ENCODE measurements around the gene OR51M1. TPM values are rescaled to one million over a fixed set of nuclear protein-coding genes. Genes with fewer than 3 reads are reported as not detected.

The OR51M1 gene
- polyA plus RNA-seq, 3 donors: not detected

DNA sequence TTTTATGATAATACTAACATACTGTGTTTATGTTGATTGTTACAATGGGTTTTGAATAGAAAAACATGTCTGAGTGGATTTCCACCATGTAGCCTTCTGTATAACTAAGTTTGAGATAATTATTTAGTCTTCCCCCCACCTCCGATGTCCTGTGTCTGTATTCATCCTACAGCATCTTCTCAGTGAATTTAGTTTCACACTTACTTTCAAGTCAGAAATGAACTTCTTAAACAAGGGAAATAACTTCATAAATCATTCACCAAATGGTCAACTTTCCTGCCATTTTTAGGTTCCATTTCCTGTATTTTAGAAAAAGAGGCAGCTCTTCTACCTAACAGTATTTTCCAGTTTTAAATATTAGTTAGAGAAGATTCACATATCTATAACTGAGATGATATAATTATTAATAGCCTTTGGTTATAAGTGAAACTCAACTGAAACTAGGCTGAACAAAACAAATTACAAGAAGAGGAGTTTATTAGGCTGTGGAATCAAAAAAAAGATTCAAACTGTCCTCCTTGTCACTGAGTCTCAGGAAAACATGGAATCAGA, 43.8 kb upstream of the OR51M1 start:
- no peaks in the 10 kb centered on the region for H3K4me1 Mint-ChIP-seq
- Histone ChIP-seq H4K20me1 (ENCODE audit: insufficient read depth, low read length) (no peaks in the 10 kb centered on the region), H3K4me1 (ENCODE audit: control insufficient read depth in 1 of 2, insufficient read depth in 2 of 2, low read length in 2 of 2) (no peaks in the 10 kb centered on the region), H3K36me3 (replicated peaks in 1 of 2; ENCODE audit: control insufficient read depth in 1 of 2, insufficient read depth in 2 of 2, low read length in 2 of 2) (no peaks in the 10 kb centered on the region), H2AFZ (ENCODE audit: insufficient read depth, low read depth, low read length, poor library complexity, severe bottlenecking) (no peak overlapping the region), H3K9me3 (replicated peaks in 1 of 2; ENCODE audit: control insufficient read depth in 1 of 2, insufficient read depth in 1 of 2, low read length in 2 of 2) (no peaks in the 10 kb centered on the region), H3K9ac (ENCODE audit: insufficient read depth, low read length, poor library complexity, severe bottlenecking) (no peak overlapping the region), H3K27me3 (ENCODE audit: control insufficient read depth in 2 of 2, insufficient read depth in 2 of 2, low read length in 2 of 2) (no peaks in the 10 kb centered on the region), H3K4me2 (replicated peaks; ENCODE audit: extremely low read depth, low read length, poor library complexity, severe bottlenecking) (no peak overlapping the region), H3K79me2 (ENCODE audit: insufficient read depth, low read length) (no peaks in the 10 kb centered on the region), H3K27ac (ENCODE audit: low read depth in 1 of 2, low read length in 2 of 2) (no peak overlapping the region), H3K4me3 (replicated peaks in 1 of 3; ENCODE audit: low read depth in 2 of 3, low read length in 3 of 3) (no peak overlapping the region)
- no peak overlapping the region for H3K4me3 Mint-ChIP-seq
- no peaks in the 10 kb centered on the region for H3K36me3 Mint-ChIP-seq
- H3K27me3 Mint-ChIP-seq (ENCODE audit: low read depth in 3 of 3): peaks cover 0 to 3% (median 3%) of the 10 kb centered on the region in 3 donors
- no peak for DNase-seq
- intact Hi-C loops (cut with micrococcal nuclease): no loop called here
- TF ChIP-seq, protein P1, sequence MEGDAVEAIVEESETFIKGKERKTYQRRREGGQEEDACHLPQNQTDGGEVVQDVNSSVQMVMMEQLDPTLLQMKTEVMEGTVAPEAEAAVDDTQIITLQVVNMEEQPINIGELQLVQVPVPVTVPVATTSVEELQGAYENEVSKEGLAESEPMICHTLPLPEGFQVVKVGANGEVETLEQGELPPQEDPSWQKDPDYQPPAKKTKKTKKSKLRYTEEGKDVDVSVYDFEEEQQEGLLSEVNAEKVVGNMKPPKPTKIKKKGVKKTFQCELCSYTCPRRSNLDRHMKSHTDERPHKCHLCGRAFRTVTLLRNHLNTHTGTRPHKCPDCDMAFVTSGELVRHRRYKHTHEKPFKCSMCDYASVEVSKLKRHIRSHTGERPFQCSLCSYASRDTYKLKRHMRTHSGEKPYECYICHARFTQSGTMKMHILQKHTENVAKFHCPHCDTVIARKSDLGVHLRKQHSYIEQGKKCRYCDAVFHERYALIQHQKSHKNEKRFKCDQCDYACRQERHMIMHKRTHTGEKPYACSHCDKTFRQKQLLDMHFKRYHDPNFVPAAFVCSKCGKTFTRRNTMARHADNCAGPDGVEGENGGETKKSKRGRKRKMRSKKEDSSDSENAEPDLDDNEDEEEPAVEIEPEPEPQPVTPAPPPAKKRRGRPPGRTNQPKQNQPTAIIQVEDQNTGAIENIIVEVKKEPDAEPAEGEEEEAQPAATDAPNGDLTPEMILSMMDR (IDR thresholded peaks at IDR 0.05): no peak
- H3K27ac Mint-ChIP-seq: no peak overlapping the region
- WGBS (ENCODE audit: insufficient coverage): no CpG with 5 or more reads among the region's 1 CpG
- H3K9me3 Mint-ChIP-seq: peaks cover 0 to 4% (median 1%) of the 10 kb centered on the region in 7 donors

GRCh38 chr11:5343474-5344335, 39.9 kb upstream of the OR51M1 start, which contains the start of gene OR51B5:
TSS of gene OR51B5 (minus strand) at chr11:5343524. CDS start at chr11:5343524, 0 bp downstream.
- H3K9ac ChIP-seq (ENCODE audit: insufficient read depth, low read length, poor library complexity, severe bottlenecking): no peak within 1 kb of the TSS
- no peaks in the 10 kb centered on the region for H4K20me1 ChIP-seq (ENCODE audit: insufficient read depth, low read length)
- intact Hi-C loops (cut with micrococcal nuclease): no loop called here
- no peak within 1 kb of the TSS for H3K27ac ChIP-seq (ENCODE audit: low read depth in 1 of 2, low read length in 2 of 2)
- Mint-ChIP-seq H3K9me3 (peaks cover 0 to 5% (median 1%) of the 10 kb centered on the region in 7 donors), H3K36me3 (no peaks in the 10 kb centered on the region), H3K27ac (no peak within 1 kb of the TSS), H3K4me1 (no peaks in the 10 kb centered on the region), H3K27me3 (ENCODE audit: low read depth in 3 of 3) (peaks cover 0 to 2% (median 0%) of the 10 kb centered on the region in 3 donors), H3K4me3 (no peak within 1 kb of the TSS)
- H3K9me3 ChIP-seq (replicated peaks in 1 of 2; ENCODE audit: control insufficient read depth in 1 of 2, insufficient read depth in 1 of 2, low read length in 2 of 2): no peaks in the 10 kb centered on the region
- no peaks in the 10 kb centered on the region for H3K36me3 ChIP-seq (replicated peaks in 1 of 2; ENCODE audit: control insufficient read depth in 1 of 2, insufficient read depth in 2 of 2, low read length in 2 of 2)
- H3K4me3 ChIP-seq (replicated peaks in 1 of 3; ENCODE audit: low read depth in 2 of 3, low read length in 3 of 3): no peak within 1 kb of the TSS
- WGBS (ENCODE audit: insufficient coverage): 100% methylated on average over 2 of the region's 6 CpGs
- DNase-seq: no peak
- no peaks in the 10 kb centered on the region for H3K79me2 ChIP-seq (ENCODE audit: insufficient read depth, low read length)
- no peaks in the 10 kb centered on the region for H3K27me3 ChIP-seq (ENCODE audit: control insufficient read depth in 2 of 2, insufficient read depth in 2 of 2, low read length in 2 of 2)
- TF ChIP-seq, protein P1 (IDR thresholded peaks at IDR 0.05): no peak
- H3K4me2 ChIP-seq (replicated peaks; ENCODE audit: extremely low read depth, low read length, poor library complexity, severe bottlenecking): no peak within 1 kb of the TSS
- H2AFZ ChIP-seq (ENCODE audit: insufficient read depth, low read depth, low read length, poor library complexity, severe bottlenecking): no peak within 1 kb of the TSS
- no peaks in the 10 kb centered on the region for H3K4me1 ChIP-seq (ENCODE audit: control insufficient read depth in 1 of 2, insufficient read depth in 2 of 2, low read length in 2 of 2)

Measured in CD14-positive monocyte (primary cell).